ENCODE results near the gene PDE11A. TPM values are rescaled to one million over a fixed set of nuclear protein-coding genes. Genes with fewer than 3 reads are reported as not detected.

PDE11A gene
- total RNA-seq, 2 experiments from 2014 or later: not detected

GRCh38 chr2:177633910-177634294, 438.7 kb downstream of the PDE11A start:
- no peak overlapping the region for H3K27ac ChIP-seq (ENCODE audit: low read depth in 1 of 2, low read length in 2 of 2)
- ChIA-PET POLR2A (no interaction called here), CTCF (no interaction called here)
- ATAC-seq (ENCODE audit: poor library complexity) (no peak), DNase-seq (no peak)
- Mint-ChIP-seq H3K36me3 (ENCODE audit: low read depth) (no peaks in the 10 kb centered on the region), H3K27ac (no peak overlapping the region), H3K4me1 (ENCODE audit: low read depth) (no peaks in the 10 kb centered on the region), H3K9me3 (no peaks in the 10 kb centered on the region), H3K27me3 (peaks cover 32% of the 10 kb centered on the region), H3K4me3 (no peak overlapping the region)
- peaks cover 8 to 12% of the 10 kb centered on the region in 2 experiments for H3K27me3 ChIP-seq (ENCODE audit: control insufficient read depth in 1 of 2, insufficient read depth in 2 of 2, low read length in 2 of 2)
- intact Hi-C loops (cut with DNase I, micrococcal nuclease): no loop called here
- TF ChIP-seq CTCF (IDR thresholded peaks at IDR 0.05): no peak
- no peaks in the 10 kb centered on the region for H3K4me1 ChIP-seq (ENCODE audit: insufficient read depth, low read length)
- H3K4me3 ChIP-seq (ENCODE audit: low read length): no peak overlapping the region
- no peaks in the 10 kb centered on the region for H3K9me3 ChIP-seq (ENCODE audit: control insufficient read depth in 1 of 2, insufficient read depth in 1 of 2, low read length in 2 of 2)
- no peaks in the 10 kb centered on the region for H3K36me3 ChIP-seq (ENCODE audit: insufficient read depth, low read length)

GRCh38 chr2:177633111-177633510, 439.5 kb downstream of the PDE11A start:
- POLR2A ChIA-PET: no interaction called here
- peaks cover 38% of the 10 kb centered on the region for H3K27me3 Mint-ChIP-seq

GRCh38 chr2:177631680-177632079, 440.9 kb downstream of the PDE11A start:
- POLR2A ChIA-PET: no interaction called here
- no peak for TF ChIP-seq CTCF (IDR thresholded peaks at IDR 0.05)
- Histone ChIP-seq H3K27me3 (ENCODE audit: control insufficient read depth in 1 of 2, insufficient read depth in 2 of 2, low read length in 2 of 2) (peaks cover 6 to 16% of the 10 kb centered on the region in 2 experiments), H3K4me1 (ENCODE audit: insufficient read depth, low read length) (no peaks in the 10 kb centered on the region), H3K36me3 (ENCODE audit: insufficient read depth, low read length) (no peaks in the 10 kb centered on the region), H3K27ac (ENCODE audit: low read depth in 1 of 2, low read length in 2 of 2) (no peak overlapping the region), H3K9me3 (ENCODE audit: control insufficient read depth in 1 of 2, insufficient read depth in 1 of 2, low read length in 2 of 2) (no peaks in the 10 kb centered on the region), H3K4me3 (ENCODE audit: low read length) (no peak overlapping the region)
- Mint-ChIP-seq H3K36me3 (ENCODE audit: low read depth) (no peaks in the 10 kb centered on the region), H3K4me1 (ENCODE audit: low read depth) (no peaks in the 10 kb centered on the region), H3K4me3 (no peak overlapping the region), H3K9me3 (no peaks in the 10 kb centered on the region), H3K27ac (no peak overlapping the region), H3K27me3 (peaks cover 45% of the 10 kb centered on the region)
- intact Hi-C loops (cut with DNase I, micrococcal nuclease): no loop called here
- DNase-seq: no peak
- CTCF ChIA-PET: no interaction called here
- no peak for ATAC-seq (ENCODE audit: poor library complexity)

More at GRCh38 chr2:177633111-177633510, 439.5 kb downstream of the PDE11A start:
- H3K4me1 Mint-ChIP-seq (ENCODE audit: low read depth): no peaks in the 10 kb centered on the region
- H3K9me3 Mint-ChIP-seq: no peaks in the 10 kb centered on the region
- H3K4me3 Mint-ChIP-seq: no peak overlapping the region
- CTCF ChIA-PET: no interaction called here
- no peak overlapping the region for H3K4me3 ChIP-seq (ENCODE audit: low read length)
- H3K36me3 ChIP-seq (ENCODE audit: insufficient read depth, low read length): no peaks in the 10 kb centered on the region
- no peak overlapping the region for H3K27ac ChIP-seq (ENCODE audit: low read depth in 1 of 2, low read length in 2 of 2)
- ATAC-seq (ENCODE audit: poor library complexity): no peak
- TF ChIP-seq CTCF (IDR thresholded peaks at IDR 0.05): no peak
- no peaks in the 10 kb centered on the region for H3K4me1 ChIP-seq (ENCODE audit: insufficient read depth, low read length)
- peaks cover 6 to 16% of the 10 kb centered on the region in 2 experiments for H3K27me3 ChIP-seq (ENCODE audit: control insufficient read depth in 1 of 2, insufficient read depth in 2 of 2, low read length in 2 of 2)
- H3K27ac Mint-ChIP-seq: no peak overlapping the region
- H3K9me3 ChIP-seq (ENCODE audit: control insufficient read depth in 1 of 2, insufficient read depth in 1 of 2, low read length in 2 of 2): no peaks in the 10 kb centered on the region
- intact Hi-C loops (cut with DNase I, micrococcal nuclease): no loop called here
- DNase-seq: no peak
- H3K36me3 Mint-ChIP-seq (ENCODE audit: low read depth): no peaks in the 10 kb centered on the region
